Nephron (organoid): ENCODE results near the gene RDH12.

ENCODE experiments used
- H3K27ac Mint-ChIP-seq, 3 experiments: 2 replicates each; pipeline ENCODE4 v1.8.0; 2020; ENCODE audit warnings: mixed read lengths in 3 of 3, mild to moderate bottlenecking in 2 of 3, moderate library complexity in 1 of 3
- H3K27me3 Mint-ChIP-seq: 2 replicates; pipeline ENCODE4 v1.8.0; 2021; ENCODE audit warnings: low read depth, mild to moderate bottlenecking, moderate library complexity, mixed read lengths
- H3K36me3 Mint-ChIP-seq: 2 replicates; pipeline ENCODE4 v1.8.0; 2020; ENCODE audit warnings: low read depth, mixed read lengths
- H3K4me1 Mint-ChIP-seq: 2 replicates; pipeline ENCODE4 v1.8.0; 2020; ENCODE audit warnings: mixed read lengths
- H3K4me3 Mint-ChIP-seq, 3 experiments: 2 replicates each; pipeline ENCODE4 v1.8.0; 2020; ENCODE audit warnings: mild to moderate bottlenecking in 3 of 3, mixed read lengths in 3 of 3, moderate library complexity in 2 of 3
- H3K9me3 Mint-ChIP-seq: 2 replicates; pipeline ENCODE4 v1.8.0; 2020; ENCODE audit warnings: mixed read lengths
- TF ChIP-seq, protein P1 (sequence below), 3 experiments: fragments of 200-600 bp; sonication (generic); IDR thresholded peaks; one replicate each; pipeline ENCODE4 v1.5.0; 2021; ENCODE audit warnings: antibody characterized with exemption in 3 of 3; ENCODE audit not compliant: unreplicated experiment in 3 of 3

Gene RDH12

DNA sequence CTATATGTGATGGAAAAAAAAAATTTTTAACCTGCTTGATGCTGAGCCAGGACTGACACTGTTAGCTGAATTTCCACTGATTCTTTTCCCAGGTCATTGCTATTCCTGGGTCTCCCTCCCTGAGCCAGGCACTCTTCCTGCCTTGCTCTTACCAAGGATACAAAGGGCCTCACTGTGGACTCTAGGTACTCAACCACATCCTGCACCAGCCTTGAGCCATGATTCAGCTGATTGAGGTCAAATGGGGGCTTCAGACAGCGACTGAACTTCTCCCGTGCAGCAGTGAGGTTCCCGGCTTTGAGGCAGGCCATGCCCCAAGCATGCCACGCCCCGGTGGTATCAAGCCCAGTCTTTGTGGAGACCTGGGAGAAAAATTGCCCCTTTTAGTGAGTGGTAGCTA is 60.4 kb downstream of the RDH12 start:
- Mint-ChIP-seq H3K27ac (no peak overlapping the region), H3K27me3 (no peaks in the 10 kb centered on the region), H3K36me3 (peaks cover 55% of the 10 kb centered on the region), H3K4me1 (peaks cover 5% of the 10 kb centered on the region), H3K9me3 (no peaks in the 10 kb centered on the region), H3K4me3 (no peak overlapping the region)
- TF ChIP-seq, protein P1, sequence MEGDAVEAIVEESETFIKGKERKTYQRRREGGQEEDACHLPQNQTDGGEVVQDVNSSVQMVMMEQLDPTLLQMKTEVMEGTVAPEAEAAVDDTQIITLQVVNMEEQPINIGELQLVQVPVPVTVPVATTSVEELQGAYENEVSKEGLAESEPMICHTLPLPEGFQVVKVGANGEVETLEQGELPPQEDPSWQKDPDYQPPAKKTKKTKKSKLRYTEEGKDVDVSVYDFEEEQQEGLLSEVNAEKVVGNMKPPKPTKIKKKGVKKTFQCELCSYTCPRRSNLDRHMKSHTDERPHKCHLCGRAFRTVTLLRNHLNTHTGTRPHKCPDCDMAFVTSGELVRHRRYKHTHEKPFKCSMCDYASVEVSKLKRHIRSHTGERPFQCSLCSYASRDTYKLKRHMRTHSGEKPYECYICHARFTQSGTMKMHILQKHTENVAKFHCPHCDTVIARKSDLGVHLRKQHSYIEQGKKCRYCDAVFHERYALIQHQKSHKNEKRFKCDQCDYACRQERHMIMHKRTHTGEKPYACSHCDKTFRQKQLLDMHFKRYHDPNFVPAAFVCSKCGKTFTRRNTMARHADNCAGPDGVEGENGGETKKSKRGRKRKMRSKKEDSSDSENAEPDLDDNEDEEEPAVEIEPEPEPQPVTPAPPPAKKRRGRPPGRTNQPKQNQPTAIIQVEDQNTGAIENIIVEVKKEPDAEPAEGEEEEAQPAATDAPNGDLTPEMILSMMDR (IDR thresholded peaks at IDR 0.05; ENCODE audit: unreplicated experiment in 3 of 3), result no peak

DNA sequence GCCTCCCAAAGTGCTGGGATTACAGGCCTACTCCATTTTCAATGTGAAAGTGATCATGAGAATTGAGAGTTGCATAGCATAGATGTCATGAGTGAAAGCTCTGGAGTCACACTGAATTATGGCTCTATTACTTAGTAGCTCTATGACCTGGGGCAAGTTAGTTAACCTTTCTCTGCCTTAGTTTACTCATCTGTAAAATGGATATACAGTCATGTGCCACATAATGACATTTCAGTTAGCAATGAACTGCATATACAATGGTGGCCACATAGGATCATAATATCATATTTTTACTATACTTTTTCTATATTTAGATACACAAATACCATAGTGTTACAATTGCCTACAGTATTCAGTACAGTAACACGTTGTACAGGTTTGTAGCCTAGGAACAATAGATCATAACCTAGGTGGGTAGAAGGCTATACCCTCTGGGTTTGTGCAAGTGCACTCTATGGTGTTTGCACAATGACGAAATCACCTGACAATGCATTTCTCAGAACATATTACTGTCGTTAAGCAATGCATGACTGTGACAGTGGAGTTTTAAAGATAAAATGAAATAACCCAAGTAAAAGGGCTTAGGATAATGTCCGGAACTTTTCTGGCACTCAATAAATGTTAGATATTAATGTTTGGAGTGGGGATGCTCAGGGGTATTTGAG is 61.6 kb downstream of the RDH12 start:
- no peaks in the 10 kb centered on the region for H3K9me3 Mint-ChIP-seq
- no peak overlapping the region for H3K27ac Mint-ChIP-seq
- H3K4me3 Mint-ChIP-seq, result no peak overlapping the region
- no peaks in the 10 kb centered on the region for H3K27me3 Mint-ChIP-seq
- TF ChIP-seq, protein P1 (IDR thresholded peaks at IDR 0.05; ENCODE audit: unreplicated experiment in 3 of 3), result no peak
- peaks cover 57% of the 10 kb centered on the region for H3K36me3 Mint-ChIP-seq
- no peaks in the 10 kb centered on the region for H3K4me1 Mint-ChIP-seq

DNA sequence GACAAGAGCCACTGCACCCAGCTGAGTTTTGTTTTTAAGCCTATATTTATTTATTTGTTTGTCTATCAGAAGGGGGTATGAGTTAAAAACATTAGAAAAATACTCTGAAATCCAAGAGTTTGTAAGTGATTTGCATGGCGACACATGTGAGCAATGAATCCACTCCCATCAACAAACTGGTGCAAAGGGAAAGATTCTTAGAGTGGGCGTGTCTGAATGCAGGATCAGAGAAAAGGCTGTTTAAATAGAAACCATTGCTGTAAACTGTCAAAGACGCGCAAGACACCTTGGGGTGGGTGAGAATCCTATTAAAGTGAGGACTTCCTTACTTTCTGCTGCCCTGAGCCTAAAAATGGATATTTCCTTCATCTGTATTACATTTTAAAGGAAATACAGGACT is 62.8 kb downstream of the RDH12 start:
- Mint-ChIP-seq H3K4me3 (no peak overlapping the region), H3K36me3 (peaks cover 64% of the 10 kb centered on the region), H3K4me1 (no peaks in the 10 kb centered on the region), H3K27me3 (no peaks in the 10 kb centered on the region), H3K9me3 (no peaks in the 10 kb centered on the region), H3K27ac (no peak overlapping the region)
- TF ChIP-seq, protein P1 (IDR thresholded peaks at IDR 0.05; ENCODE audit: unreplicated experiment in 3 of 3), result no peak

DNA sequence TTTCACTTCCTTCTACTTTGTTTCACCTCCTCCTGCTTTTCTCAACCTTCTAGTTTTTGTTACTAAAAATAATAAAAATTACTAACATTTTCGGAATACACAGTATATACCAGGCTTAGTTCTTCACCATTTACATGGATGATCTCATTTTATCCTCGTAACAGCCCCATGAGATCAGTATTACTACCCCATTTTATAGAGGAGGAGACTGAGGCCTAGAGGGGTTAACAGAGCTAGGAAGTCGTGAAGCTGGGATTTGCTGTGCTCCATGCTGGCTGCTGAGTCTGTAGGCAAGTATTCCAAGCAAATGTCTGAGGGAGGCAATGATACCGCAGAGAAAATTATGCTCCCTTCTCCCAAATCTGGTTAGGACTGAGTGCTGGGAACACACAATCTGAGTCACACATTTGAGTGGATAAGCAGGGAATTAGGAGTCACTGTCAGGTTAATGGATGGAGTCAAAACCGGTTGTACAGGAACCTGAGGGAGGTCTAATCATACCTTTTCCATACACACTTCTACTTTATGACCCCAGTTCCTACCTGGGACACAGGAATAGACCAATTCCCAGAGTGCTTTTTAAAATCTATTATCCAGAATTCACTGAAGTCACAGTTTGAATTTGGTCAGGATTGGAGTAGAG is 63.6 kb downstream of the RDH12 start:
- Mint-ChIP-seq H3K27ac (no peak overlapping the region), H3K9me3 (no peaks in the 10 kb centered on the region)

DNA sequence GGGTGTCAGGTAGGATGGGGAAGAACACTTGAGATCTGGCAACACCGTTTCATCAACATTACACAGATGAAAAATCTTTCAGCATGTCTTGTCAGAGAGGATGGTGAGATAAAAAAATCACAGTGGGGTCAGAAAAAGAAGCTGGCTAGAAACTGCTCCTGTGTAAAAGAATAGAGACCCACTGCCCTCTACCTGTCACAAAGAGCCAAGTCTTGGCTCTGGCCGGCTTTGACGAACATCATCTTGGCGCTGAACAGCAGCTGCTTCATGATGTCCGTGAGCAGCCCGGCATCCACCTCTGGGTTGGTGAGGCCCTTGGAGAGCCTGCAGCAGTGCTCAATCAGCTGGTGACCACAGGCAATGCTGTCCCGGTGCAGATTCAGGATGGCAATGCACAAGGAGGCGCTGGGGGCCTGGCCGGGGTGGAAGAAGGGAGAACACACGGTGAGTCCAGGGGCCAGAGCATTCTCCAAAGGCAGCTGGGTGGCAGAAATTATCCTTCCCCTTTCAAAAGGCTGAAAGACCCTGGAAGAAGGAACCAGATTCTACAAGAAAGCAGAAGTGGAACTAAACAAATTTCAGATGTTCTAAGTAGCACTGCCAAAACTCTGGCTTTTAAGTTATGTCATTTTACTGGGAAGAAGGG is 64.5 kb downstream of the RDH12 start:
- Mint-ChIP-seq H3K9me3 (no peaks in the 10 kb centered on the region), H3K4me3 (no peak overlapping the region), H3K4me1 (no peaks in the 10 kb centered on the region), H3K36me3 (peaks cover 71% of the 10 kb centered on the region), H3K27me3 (no peaks in the 10 kb centered on the region), H3K27ac (no peak overlapping the region)
- TF ChIP-seq, protein P1 (IDR thresholded peaks at IDR 0.05; ENCODE audit: unreplicated experiment in 3 of 3), result no peak

More for the DNA sequence above, 63.6 kb downstream of the RDH12 start:
- Mint-ChIP-seq H3K4me3 (no peak overlapping the region), H3K4me1 (no peaks in the 10 kb centered on the region), H3K27me3 (no peaks in the 10 kb centered on the region), H3K36me3 (peaks cover 65% of the 10 kb centered on the region)
- TF ChIP-seq, protein P1 (IDR thresholded peaks at IDR 0.05; ENCODE audit: unreplicated experiment in 3 of 3), result no peak
